Loucy (cell line): ENCODE measurements around the gene STK39.

Experiments
- CTCF ChIP-seq: fragments of 200-600 bp; sonication (generic); conservative IDR thresholded peaks from 2 replicates; pipeline ENCODE4 v1.5.1; 2014; ENCODE audit warnings: mild to moderate bottlenecking, antibody characterized with exemption, low read length
- EZH2phosphoT487 ChIP-seq: fragments of 200-600 bp; IDR thresholded peaks from 2 replicates; pipeline ENCODE4 v1.6.1; 2018; ENCODE audit warnings: antibody characterized with exemption, mild to moderate bottlenecking, moderate library complexity, borderline replicate concordance

DNA sequence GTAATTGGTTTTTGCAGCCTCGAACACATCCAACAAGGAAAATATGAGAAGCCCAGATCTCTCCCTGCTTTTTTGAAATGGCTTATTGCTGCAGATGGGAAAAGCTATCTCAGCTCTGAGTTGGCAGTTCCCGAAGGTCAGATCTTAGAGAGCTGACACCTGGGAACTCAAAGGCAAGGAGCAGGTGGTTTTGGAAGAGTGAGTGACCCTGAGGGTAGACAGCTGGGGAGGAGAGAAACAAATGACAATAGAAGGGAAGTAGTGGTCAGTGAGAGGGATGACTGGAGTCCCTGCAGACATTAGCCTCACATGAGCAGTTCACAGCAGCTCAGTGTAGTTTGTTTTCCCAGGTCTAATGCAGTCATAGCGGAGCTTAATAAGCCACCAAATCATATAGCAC lies 317.9 kb downstream of the STK39 start:
- TF ChIP-seq CTCF (no peak), EZH2phosphoT487 (no peak)
